HG02623 (cell line): Measurements from ENCODE around the gene SPPL2A.

ENCODE experiments used
- ATAC-seq: cut with Tn5 transposase; IDR thresholded peaks from one replicate; pipeline ENCODE4 v1.9.1; 2021; ENCODE audit warnings: moderate library complexity; ENCODE audit not compliant: unreplicated experiment

SPPL2A gene

GRCh38 chr15:50687302-50687902 lies 78.1 kb downstream of the SPPL2A start:
- no peak for ATAC-seq

- peak; percentile 73 for ATAC-seq
Measured at GRCh38 chr15:50686469-50687301, 78.8 kb downstream of the SPPL2A start, which contains the start of gene TRPM7. Gene TRPM7, minus strand, starts transcription at chr15:50686797. Its CDS starts 264 bp downstream, at chr15:50686533.

GRCh38 chr15:50685976-50686468 lies 79.5 kb downstream of the SPPL2A start:
- peak; percentile 56 for ATAC-seq

- ATAC-seq: no peak
Measured at GRCh38 chr15:50685191-50685975, 80.1 kb downstream of the SPPL2A start.

- no peak for ATAC-seq
Measured at GRCh38 chr15:50681467-50681866, 84.0 kb downstream of the SPPL2A start.

- ATAC-seq: no peak
Measured at GRCh38 chr15:50676799-50677483, 88.6 kb downstream of the SPPL2A start.

- ATAC-seq: no peak
Measured at GRCh38 chr15:50675535-50676144, 89.9 kb downstream of the SPPL2A start.

GRCh38 chr15:50670115-50670514 lies 95.4 kb downstream of the SPPL2A start:
- no peak for ATAC-seq

- no peak for ATAC-seq
Measured at GRCh38 chr15:50669611-50670010, 95.9 kb downstream of the SPPL2A start.

GRCh38 chr15:50665938-50666337 lies 99.6 kb downstream of the SPPL2A start:
- ATAC-seq: no peak

GRCh38 chr15:50655555-50655954 lies 110.0 kb downstream of the SPPL2A start:
- no peak for ATAC-seq

GRCh38 chr15:50653156-50653743 lies 112.3 kb downstream of the SPPL2A start:
- ATAC-seq: no peak

- no peak for ATAC-seq
Measured at GRCh38 chr15:50652671-50653070, 112.8 kb downstream of the SPPL2A start.
